Neural cell (in vitro differentiated cells): ENCODE measurements around the gene ANKRD2. TPM values are rescaled to one million over a fixed set of nuclear protein-coding genes. Genes with fewer than 3 reads are reported as not detected.

Experiments used
- polyA plus RNA-seq: library from polyadenylated mRNA; depleted of rRNA; stranded (reverse); fragments of >200 nt; gene quantifications from 2 replicates; pipeline ENCODE4 v1.2.3, GENCODE V29; 2014

Gene ANKRD2
- polyA plus RNA-seq, 1 donor from 2014 or later: not detected

Other genes starting within 250 kb of the ANKRD2 start
- gene FRAT2, start 238.1 kb upstream of the ANKRD2 start, polyA plus RNA-seq: 13.9 and 18.5 TPM in 2 replicates
- 9.7 and 12.1 TPM in 2 replicates for gene RRP12, start 171.4 kb upstream of the ANKRD2 start, polyA plus RNA-seq
- 195 and 197 TPM in 2 replicates for gene PGAM1, start 146.6 kb upstream of the ANKRD2 start, polyA plus RNA-seq
- gene EXOSC1, start 126.8 kb upstream of the ANKRD2 start, polyA plus RNA-seq: 33.5 and 44.6 TPM in 2 replicates
- gene ZDHHC16, start 126.6 kb upstream of the ANKRD2 start, polyA plus RNA-seq: 31.0 and 34.3 TPM in 2 replicates
- gene MMS19, start 74.4 kb upstream of the ANKRD2 start, polyA plus RNA-seq: 49.8 and 54.1 TPM in 2 replicates
- 2.8 and 3.3 TPM in 2 replicates for gene UBTD1, start 73.9 kb upstream of the ANKRD2 start, polyA plus RNA-seq
- gene HOGA1, start 11.6 kb downstream of the ANKRD2 start, polyA plus RNA-seq: not detected in 2 replicates
- gene C10orf62, start 16.9 kb downstream of the ANKRD2 start, polyA plus RNA-seq: not detected in 2 replicates
- gene MORN4, start 60.7 kb downstream of the ANKRD2 start, polyA plus RNA-seq: 64.7 and 81.3 TPM in 2 replicates
- 14.4 and 17.8 TPM in 2 replicates for gene PI4K2A, start 67.9 kb downstream of the ANKRD2 start, polyA plus RNA-seq
- 0.94 and 1.3 TPM in 2 replicates for gene AVPI1, start 114.5 kb downstream of the ANKRD2 start, polyA plus RNA-seq
- 2.3 and 2.4 TPM in 2 replicates for gene MARVELD1, start 141.0 kb downstream of the ANKRD2 start, polyA plus RNA-seq
- 135 and 151 TPM in 2 replicates for gene ZFYVE27, start 164.3 kb downstream of the ANKRD2 start, polyA plus RNA-seq
- 0.92 and 1.2 TPM in 2 replicates for gene SFRP5, start 199.2 kb downstream of the ANKRD2 start, polyA plus RNA-seq